H1 (cell line): ENCODE measurements around the gene ASB16. TPM values are rescaled to one million over a fixed set of nuclear protein-coding genes. Genes with fewer than 3 reads are reported as not detected.

Experiments
- CTCF ChIA-PET: fragments of 300-600 bp; sonication (Branson Sonifier 250); formaldehyde crosslinking; loops from one replicate; lab custom pipeline; 2021; ENCODE audit not compliant: partially characterized antibody; lab: Charles Lee
- POLR2A ChIA-PET: fragments of 300-600 bp; sonication (Branson Sonifier 250); formaldehyde crosslinking; loops from one replicate; lab custom pipeline; 2021; ENCODE audit warnings: inconsistent platforms; ENCODE audit not compliant: partially characterized antibody; lab: Charles Lee
- DNase-seq, 2 experiments: peaks; one replicate each; pipeline versions ENCODE4 v3.0.0 to v3.0.0-alpha.2; 2010 to 2022; ENCODE audit warnings: low spot score in 2 of 2, low read depth in 1 of 2, mixed read lengths in 1 of 2
- FAIRE-seq: peaks from 2 replicates; lab custom pipeline; 2011; peaks lifted over from hg19 to GRCh38; lab: Jason Lieb, UNC
- H2AFZ ChIP-seq: 2 replicates; pipeline ENCODE4 v1.8.1; 2012; ENCODE audit warnings: low read length, inconsistent platforms
- H2AK5ac ChIP-seq: 2 replicates; pipeline ENCODE4 v1.6.1; 2013; ENCODE audit warnings: low read depth, low read length
- H2BK120ac ChIP-seq: replicated peaks from 2 replicates; pipeline ENCODE3; 2013; ENCODE audit warnings: low read depth, low read length, inconsistent platforms
- H2BK12ac ChIP-seq: 2 replicates; pipeline ENCODE4 v1.6.1; 2013; ENCODE audit warnings: low read depth, low read length
- H2BK15ac ChIP-seq: 2 replicates; pipeline ENCODE4 v1.6.1; 2013; ENCODE audit warnings: low read length
- H2BK20ac ChIP-seq: 2 replicates; pipeline ENCODE4 v1.6.1; 2013; ENCODE audit warnings: low read length
- H2BK5ac ChIP-seq: 2 replicates; pipeline ENCODE4 v1.6.1; 2013; ENCODE audit warnings: low read depth, low read length
- H3K14ac ChIP-seq: 2 replicates; pipeline ENCODE4 v1.6.1; 2013; ENCODE audit warnings: inconsistent platforms; ENCODE audit not compliant: insufficient read length
- H3K18ac ChIP-seq: 2 replicates; pipeline ENCODE4 v1.6.1; 2013; ENCODE audit warnings: low read length; ENCODE audit errors: extremely low read depth
- H3K23ac ChIP-seq: 2 replicates; pipeline ENCODE4 v1.6.1; 2013; ENCODE audit warnings: inconsistent platforms; ENCODE audit not compliant: insufficient read length
- H3K23me2 ChIP-seq: 2 replicates; pipeline ENCODE4 v1.6.1; 2013; ENCODE audit warnings: low read depth, low read length
- H3K27ac ChIP-seq: 2 replicates; pipeline ENCODE4 v1.6.1; 2011; ENCODE audit warnings: low read depth, low read length, inconsistent platforms
- H3K27me3 ChIP-seq, 4 experiments: replicated peaks in 1 of 4; 1 replicate in 1 of 4; 2 replicates in 3 of 4; pipeline versions ENCODE4 v1.6.1 to v1.8.1; 2011 to 2013; ENCODE audit warnings: low read length in 3 of 4, mild to moderate bottlenecking in 3 of 4, inconsistent platforms in 2 of 4, mixed read lengths in 2 of 4, moderate library complexity in 1 of 4; ENCODE audit not compliant: control insufficient read depth in 3 of 4, insufficient read depth in 3 of 4; ENCODE audit errors: extremely low read depth in 1 of 4
- H3K36me3 ChIP-seq, 4 experiments: 2 replicates each; pipeline versions ENCODE4 v1.6.1 to v1.8.1; 2011 to 2013; ENCODE audit warnings: mild to moderate bottlenecking in 4 of 4, low read length in 3 of 4, moderate library complexity in 2 of 4, control low read depth in 1 of 4, inconsistent platforms in 1 of 4; ENCODE audit not compliant: insufficient read depth in 4 of 4, control insufficient read depth in 2 of 4
- H3K4ac ChIP-seq: replicated peaks from 2 replicates; pipeline ENCODE3; 2013; ENCODE audit warnings: low read length, low read depth, mixed read lengths, inconsistent platforms; ENCODE audit not compliant: insufficient read length
- H3K4me1 ChIP-seq, 4 experiments: replicated peaks in 1 of 4; 1 replicate in 1 of 4; 2 replicates in 3 of 4; pipeline versions ENCODE4 v1.6.1 to v1.8.1; 2011 to 2013; ENCODE audit warnings: low read length in 3 of 4, inconsistent platforms in 2 of 4, mixed read lengths in 1 of 4; ENCODE audit not compliant: insufficient read depth in 4 of 4, control insufficient read depth in 3 of 4
- H3K4me2 ChIP-seq, 2 experiments: 2 replicates each; pipeline versions ENCODE4 v1.6.1 to v1.8.1; 2011 to 2013; ENCODE audit warnings: low read depth in 2 of 2, low read length in 2 of 2, control low read depth in 1 of 2, inconsistent platforms in 1 of 2, mild to moderate bottlenecking in 1 of 2; ENCODE audit not compliant: insufficient read depth in 1 of 2
- H3K4me3 ChIP-seq, 4 experiments: fragments of 200-600, 300-600 bp in 1 of 4; sonication (generic), shearing (Covaris generic), sonication (Bioruptor Twin) in 1 of 4; 2 replicates each; pipeline versions ENCODE4 v1.5.1 to v1.8.1; 2011 to 2016; ENCODE audit warnings: low read length in 4 of 4, low read depth in 3 of 4, control low read depth in 2 of 4, inconsistent platforms in 2 of 4, mild to moderate bottlenecking in 2 of 4, mixed read lengths in 1 of 4, moderate library complexity in 1 of 4; ENCODE audit not compliant: insufficient read depth in 2 of 4; ENCODE audit errors: extremely low read depth in 1 of 4
- H3K56ac ChIP-seq: replicated peaks from 2 replicates; pipeline ENCODE3; 2013; ENCODE audit warnings: low read depth, mild to moderate bottlenecking, mixed read lengths, low read length, inconsistent platforms; ENCODE audit not compliant: insufficient read length
- H3K79me1 ChIP-seq: 2 replicates; pipeline ENCODE4 v1.6.1; 2013; ENCODE audit warnings: low read depth, low read length, control low read depth
- H3K79me2 ChIP-seq, 2 experiments: 2 replicates each; pipeline versions ENCODE4 v1.6.1 to v1.8.1; 2012 to 2013; ENCODE audit warnings: low read length in 2 of 2, mild to moderate bottlenecking in 2 of 2, inconsistent platforms in 1 of 2; ENCODE audit not compliant: insufficient read depth in 2 of 2, control insufficient read depth in 1 of 2
- H3K9ac ChIP-seq, 4 experiments: replicated peaks in 1 of 4; 1 replicate in 1 of 4; 2 replicates in 3 of 4; pipeline versions ENCODE4 v1.6.1 to v1.8.1; 2011 to 2013; ENCODE audit warnings: low read depth in 3 of 4, low read length in 3 of 4, control low read depth in 2 of 4, mild to moderate bottlenecking in 2 of 4, moderate library complexity in 2 of 4, inconsistent platforms in 1 of 4; ENCODE audit errors: extremely low read depth in 1 of 4
- H3K9me3 ChIP-seq, 2 experiments: 2 replicates each; pipeline versions ENCODE4 v1.6.1 to v1.8.1; 2012 to 2013; ENCODE audit warnings: mild to moderate bottlenecking in 2 of 2, moderate library complexity in 2 of 2, control low read depth in 1 of 2, inconsistent platforms in 1 of 2, low read depth in 1 of 2, low read length in 1 of 2, mixed read lengths in 1 of 2; ENCODE audit not compliant: insufficient read depth in 2 of 2
- H4K20me1 ChIP-seq, 2 experiments: replicated peaks in 1 of 2; 2 replicates each; pipeline versions ENCODE3 to v1.8.1; 2011 to 2013; ENCODE audit warnings: inconsistent platforms in 2 of 2, low read length in 2 of 2, mild to moderate bottlenecking in 1 of 2; ENCODE audit not compliant: insufficient read depth in 2 of 2, control insufficient read depth in 1 of 2
- H4K5ac ChIP-seq: 2 replicates; pipeline ENCODE4 v1.6.1; 2013; ENCODE audit warnings: low read length, low read depth, mixed read lengths, inconsistent platforms; ENCODE audit not compliant: insufficient read length
- H4K8ac ChIP-seq: 2 replicates; pipeline ENCODE4 v1.8.0; 2013; ENCODE audit warnings: mild to moderate bottlenecking, moderate library complexity, low read length, inconsistent platforms; ENCODE audit not compliant: insufficient read depth; ENCODE audit errors: extremely low read depth
- H4K91ac ChIP-seq: replicated peaks from 2 replicates; pipeline ENCODE3; 2013; ENCODE audit warnings: low read length, mixed read lengths, inconsistent platforms; ENCODE audit not compliant: insufficient read length
- CHD1 ChIP-seq: IDR thresholded peaks from 2 replicates; pipeline ENCODE4 v1.6.1; 2012; ENCODE audit warnings: low read depth, low read length, improper control_type of control experiment
- EZH2 ChIP-seq: fragments of 200-600 bp; sonication (generic); IDR thresholded peaks from 2 replicates; pipeline ENCODE4 v1.7.1; 2012; ENCODE audit warnings: low read depth, mild to moderate bottlenecking, moderate library complexity, low read length, inconsistent platforms; ENCODE audit not compliant: severe bottlenecking
- GABPA ChIP-seq: IDR thresholded peaks from 2 replicates; pipeline ENCODE4 v1.6.1; 2011; ENCODE audit warnings: mild to moderate bottlenecking, low read length, moderate library complexity, borderline replicate concordance; ENCODE audit not compliant: insufficient read depth
- HDAC2 ChIP-seq, 2 experiments: fragments of 300-600 bp in 1 of 2; sonication (generic) in 1 of 2; IDR thresholded peaks; 2 replicates each; pipeline ENCODE4 v1.6.1; 2011 to 2012; ENCODE audit warnings: low read depth in 2 of 2, low read length in 2 of 2, mild to moderate bottlenecking in 2 of 2, moderate library complexity in 2 of 2, borderline replicate concordance in 1 of 2, inconsistent platforms in 1 of 2
- HDAC6 ChIP-seq: IDR thresholded peaks from one replicate; pipeline ENCODE4 v1.7.1; 2012; ENCODE audit warnings: low read depth, mild to moderate bottlenecking, inconsistent platforms, low read length, moderate library complexity
- MAFK ChIP-seq: IDR thresholded peaks from 2 replicates; pipeline ENCODE4 v1.6.1; 2012; ENCODE audit warnings: low read depth, mild to moderate bottlenecking, improper control_type of control experiment, low read length
- PHF8 ChIP-seq: fragments of 200-600 bp; sonication (generic); conservative IDR thresholded peaks from 2 replicates; pipeline ENCODE4 v1.7.1; 2012; ENCODE audit warnings: low read depth, mild to moderate bottlenecking, inconsistent platforms, low read length, moderate library complexity
- POLR2A ChIP-seq, 2 experiments: IDR thresholded peaks; 1 replicate in 1 of 2; 2 replicates in 1 of 2; pipeline ENCODE4 v1.6.1; 2011; ENCODE audit warnings: low read depth in 2 of 2, low read length in 2 of 2, mild to moderate bottlenecking in 2 of 2; ENCODE audit errors: control extremely low read depth in 1 of 2
- RXRA ChIP-seq: IDR thresholded peaks from 2 replicates; pipeline ENCODE4 v1.6.1; 2011; ENCODE audit warnings: low read depth, mild to moderate bottlenecking, low read length, moderate library complexity; ENCODE audit not compliant: insufficient read depth
- SUZ12 ChIP-seq: fragments of 200-600 bp; sonication (generic); IDR thresholded peaks from 2 replicates; pipeline ENCODE4 v1.6.1; 2012; ENCODE audit warnings: mild to moderate bottlenecking, inconsistent platforms, low read length, moderate library complexity, mixed read lengths
- WGBS, 2 experiments: shearing (Covaris generic) in 1 of 2; methylation state at CpG; one replicate each; pipeline versions ENCODE4 v1.1.6 to v1.1.7; 2013 to 2015; ENCODE audit warnings: low lambda C conversion rate in 2 of 2, mixed read lengths in 2 of 2, inconsistent platforms in 1 of 2, low coverage in 1 of 2, missing lambda C conversion rate in 1 of 2; ENCODE audit not compliant: insufficient replicate concordance in 2 of 2, insufficient coverage in 1 of 2, insufficient read length in 1 of 2; ENCODE audit errors: extremely low coverage in 1 of 2, missing lambda C conversion rate in 1 of 2; 5-methylcytosine and 5-hydroxymethylcytosine counted together
- polyA plus RNA-seq, 7 experiments: library from polyadenylated mRNA; depleted of rRNA in 3 of 7; stranded (reverse) in 5 of 7; unstranded in 2 of 7; fragments of >200 nt in 5 of 7; fragments of 200-250 nt in 2 of 7; gene quantifications; 1 replicate in 5 of 7; 2 replicates in 1 of 7; 4 replicates in 1 of 7; pipeline versions ENCODE4 v1.2.1 to v1.2.3, GENCODE V29; 2011 to 2013; ENCODE audit warnings: missing spikeins in 2 of 7, mixed read lengths in 2 of 7
- total RNA-seq: library from RNA; stranded (reverse); fragmentation: NEBNext Ultra II Directional; extraction: Animal tissue kit (Norgen Biotek cat#: 25700); gene quantifications from 2 replicates; pipeline ENCODE4 v1.2.1, GENCODE V29; 2021

Gene ASB16
- total and polyA plus RNA-seq, 2 of the 8 experiments (the other 6 are each of a cell fraction or from before 2014, with no cell fraction given): 0.05 TPM; not detected in 1

DNA sequence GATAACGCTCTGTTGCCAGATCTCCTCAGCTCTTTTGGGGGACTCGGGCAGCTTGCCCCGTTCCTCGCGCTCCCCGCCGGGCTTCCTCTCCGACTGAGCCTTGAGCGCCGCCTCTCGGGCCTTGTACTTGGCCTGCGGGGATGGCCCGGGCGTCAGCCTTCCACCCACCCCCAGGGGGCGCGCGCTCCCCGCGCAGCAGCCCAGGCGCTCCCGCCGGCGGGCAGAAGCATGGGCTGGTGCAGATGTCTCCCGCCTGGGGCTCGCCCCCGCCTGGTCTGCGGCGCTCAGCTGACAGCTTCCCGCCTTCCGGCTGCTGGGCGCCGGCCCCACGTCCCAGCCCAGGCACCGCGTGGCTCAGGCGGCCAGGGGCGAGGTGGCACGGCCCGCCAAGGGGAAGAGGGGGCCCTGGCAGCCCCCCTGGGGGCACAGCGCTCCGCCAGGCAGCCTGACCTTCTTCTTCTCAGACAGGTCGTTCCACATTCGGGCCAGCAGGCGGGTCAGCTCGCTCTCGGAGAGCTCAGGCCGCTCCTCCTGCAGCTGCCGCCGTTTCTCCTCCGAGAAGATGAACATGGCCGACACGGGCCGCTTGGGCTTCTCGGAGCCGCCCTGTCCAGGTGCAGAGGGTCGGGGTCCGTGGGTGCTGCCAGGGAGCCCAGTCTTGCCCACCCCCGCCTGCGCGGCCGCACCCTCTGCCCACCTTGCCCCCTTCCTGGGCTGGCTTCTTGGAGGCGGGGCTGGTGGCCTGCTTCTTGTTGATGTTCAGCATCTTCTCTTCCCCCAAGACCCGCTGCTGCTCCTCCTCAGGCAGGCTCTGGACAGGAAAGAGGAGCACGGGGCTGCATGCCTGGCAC lies 40.1 kb downstream of the ASB16 start:
- Histone ChIP-seq H2AK5ac (no peak overlapping the region), H3K27me3 (no peaks in the 10 kb centered on the region), H4K8ac (peak overlapping the region; percentile 87; the same call in 1 of the 2 replicates), H2AFZ (no peak overlapping the region), H4K91ac (peak overlapping the region; percentile 10), H3K4me1 (peaks cover 0 to 11% (median 3%) of the 10 kb centered on the region in 4 experiments; a peak in 5 of 7 replicates), H2BK20ac (no peak overlapping the region), H3K18ac (peak overlapping the region; percentile 32; the same call in 1 of the 2 replicates), H3K79me2 (no peaks in the 10 kb centered on the region), H3K23ac (no peak overlapping the region), H2BK5ac (peak overlapping the region; percentile 44; the same call in 1 of the 2 replicates), H3K4me2 (peak overlapping the region in 1 of 2 experiments; percentile 40; a peak in 2 of 4 replicates), H3K4me3 (no peak overlapping the region), H4K5ac (no peak overlapping the region), H3K36me3 (peaks cover 33 to 68% (median 50%) of the 10 kb centered on the region in 4 experiments), H3K56ac (no peak overlapping the region), H3K23me2 (no peaks in the 10 kb centered on the region), H2BK15ac (no peak overlapping the region), H3K4ac (no peak overlapping the region), H2BK12ac (no peak overlapping the region), H3K9ac (no peak overlapping the region), H2BK120ac (no peak overlapping the region), H3K79me1 (no peaks in the 10 kb centered on the region; the same call in none of the 2 replicates), H3K14ac (no peak overlapping the region), H4K20me1 (peaks cover 0 to 9% of the 10 kb centered on the region in 2 experiments), H3K27ac (peak overlapping the region; percentile 45; the same call in 1 of the 2 replicates), H3K9me3 (no peaks in the 10 kb centered on the region)
- ChIA-PET POLR2A (interaction anchor here (0.5 to 10.4 kb wide), 18 partner anchors 9 to 151 kb away, joined by 3 to 135 read pairs (median 4); partner anchors contain the start of genes ATXN7L3, GRN, RUNDC3A and SLC25A39), CTCF (interaction anchor here (0.5 to 12.7 kb wide), 49 partner anchors 9 to 1109 kb away, joined by 3 to 158 read pairs (median 5); partner anchors contain the start of genes GRN, HROB, RUNDC3A and SLC25A39)
- FAIRE-seq: no peak
- WGBS, 2 experiments: 39% methylated on average over 44 of the region's 64 CpGs; no CpG with 5 or more reads in 1 of the 2 experiments
- peak; percentile 85 to 97 for DNase-seq
- TF ChIP-seq RXRA (no peak), PHF8 (0 out of 2 replicates have a peak, but pooled peaks have one; percentile 25), GABPA (peak; percentile 83), CHD1 (no peak), HDAC6 (no peak), HDAC2 (IDR thresholded peaks at IDR 0.05; ENCODE audit: borderline replicate concordance in 1 of 2, low read depth in 2 of 2, low read length in 2 of 2) (peak; percentile 69 to 77; a peak in 2 of 4 replicates), EZH2 (no peak), POLR2A (IDR thresholded peaks at IDR 0.05; ENCODE audit: control extremely low read depth in 1 of 2, low read depth in 2 of 2, low read length in 2 of 2) (peak in 1 of 2 experiments; percentile 19; a peak in 1 of 3 replicates), MAFK (no peak), SUZ12 (no peak)
